HL-60/S4 treated with retinoic acid at 250 ng/mL for 4 days and 3 days (cell line): ENCODE data around the gene PHC1.
"Not testable (repeated sequence)": the region's sequence is repeated elsewhere in the genome, so short reads cannot be mapped to it uniquely, and the experiment has no call there.

Source experiments
- in situ Hi-C: fragments of 300-500 bp; cut with MboI; formaldehyde crosslinking; loops from 2 replicates; pipeline ENCODE4 v1.7.0; 2022; ENCODE audit warnings: low sequenced_read_pairs

The PHC1 gene

DNA sequence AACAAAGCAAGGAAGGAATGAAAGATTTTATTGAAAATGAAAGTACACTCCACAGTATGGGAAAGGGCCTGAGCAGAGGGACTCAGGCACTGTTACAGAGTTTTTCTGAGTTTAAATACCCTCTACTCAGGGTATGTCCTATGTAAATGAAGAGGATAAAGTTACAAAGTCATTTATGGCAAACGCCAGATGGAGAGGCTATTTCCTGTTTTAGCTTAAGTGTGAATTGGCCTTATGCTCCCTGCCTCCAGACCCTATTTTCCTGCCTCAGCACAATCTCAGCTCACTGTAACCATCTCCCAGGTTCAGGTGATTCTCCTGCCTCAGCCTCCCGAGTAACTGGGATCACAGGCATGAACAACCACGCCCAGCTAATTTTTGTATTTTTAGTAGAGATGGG lies 6.8 kb upstream of the PHC1 start:
- in situ Hi-C loops, result no loop called here

GRCh38 chr12:8909752-8910151 lies 4.6 kb upstream of the PHC1 start:
- in situ Hi-C loops, result no loop called here

DNA sequence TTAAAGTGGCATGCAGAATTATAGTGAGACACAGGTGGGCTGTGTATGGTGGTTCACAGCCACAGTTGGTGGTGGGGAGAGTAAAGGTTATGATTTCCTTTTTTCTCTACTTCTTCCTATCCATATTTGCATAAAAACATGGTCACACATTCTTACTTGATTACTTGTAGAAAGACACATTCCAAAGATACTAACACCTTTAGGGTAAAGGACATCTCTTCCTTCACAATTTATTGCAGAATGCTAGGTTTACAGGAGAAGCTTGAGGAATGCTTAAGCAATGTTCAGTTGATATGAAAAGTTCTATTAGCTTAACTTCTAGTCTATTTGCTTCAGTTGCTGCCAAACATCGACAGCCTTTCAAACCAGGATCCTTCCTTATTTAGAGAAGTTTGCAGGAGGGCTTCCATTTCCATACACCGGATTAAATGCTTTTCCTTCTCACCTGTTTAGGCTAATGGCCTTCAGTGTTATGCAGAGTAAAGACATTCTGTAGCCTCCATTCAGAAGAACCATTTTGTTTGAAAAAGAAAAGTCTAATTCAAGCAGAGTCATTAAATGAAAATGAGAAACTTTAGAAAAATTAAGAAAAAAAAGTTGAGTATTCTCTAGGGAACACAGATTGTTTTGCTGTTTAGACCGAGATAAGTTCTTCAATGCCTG lies 2.6 kb upstream of the PHC1 start:
- in situ Hi-C loops, result no loop called here

DNA sequence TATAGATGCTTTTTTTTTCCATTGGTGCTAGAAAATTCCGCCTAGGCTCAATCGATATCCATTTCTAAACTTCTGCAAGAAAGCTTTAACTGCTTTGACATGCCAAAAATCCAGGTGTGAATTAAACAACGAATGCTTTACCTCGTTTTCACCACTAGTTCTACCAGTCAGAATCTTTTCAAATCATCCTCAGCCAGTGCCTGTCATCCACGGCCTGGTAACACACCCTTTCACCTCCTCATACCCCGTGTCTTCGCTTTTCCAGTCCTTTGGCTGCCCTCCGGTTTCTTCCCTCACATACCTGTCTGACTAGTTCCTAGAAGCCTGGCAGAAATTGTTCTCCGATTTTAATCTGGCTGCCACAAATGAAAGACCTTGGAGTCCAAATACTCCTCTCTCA lies 1.4 kb upstream of the PHC1 start:
- in situ Hi-C loops, result no loop called here

- in situ Hi-C loops, result no loop called here
Observed at GRCh38 chr12:8913702-8914032, 642 bp upstream of the PHC1 start.

DNA sequence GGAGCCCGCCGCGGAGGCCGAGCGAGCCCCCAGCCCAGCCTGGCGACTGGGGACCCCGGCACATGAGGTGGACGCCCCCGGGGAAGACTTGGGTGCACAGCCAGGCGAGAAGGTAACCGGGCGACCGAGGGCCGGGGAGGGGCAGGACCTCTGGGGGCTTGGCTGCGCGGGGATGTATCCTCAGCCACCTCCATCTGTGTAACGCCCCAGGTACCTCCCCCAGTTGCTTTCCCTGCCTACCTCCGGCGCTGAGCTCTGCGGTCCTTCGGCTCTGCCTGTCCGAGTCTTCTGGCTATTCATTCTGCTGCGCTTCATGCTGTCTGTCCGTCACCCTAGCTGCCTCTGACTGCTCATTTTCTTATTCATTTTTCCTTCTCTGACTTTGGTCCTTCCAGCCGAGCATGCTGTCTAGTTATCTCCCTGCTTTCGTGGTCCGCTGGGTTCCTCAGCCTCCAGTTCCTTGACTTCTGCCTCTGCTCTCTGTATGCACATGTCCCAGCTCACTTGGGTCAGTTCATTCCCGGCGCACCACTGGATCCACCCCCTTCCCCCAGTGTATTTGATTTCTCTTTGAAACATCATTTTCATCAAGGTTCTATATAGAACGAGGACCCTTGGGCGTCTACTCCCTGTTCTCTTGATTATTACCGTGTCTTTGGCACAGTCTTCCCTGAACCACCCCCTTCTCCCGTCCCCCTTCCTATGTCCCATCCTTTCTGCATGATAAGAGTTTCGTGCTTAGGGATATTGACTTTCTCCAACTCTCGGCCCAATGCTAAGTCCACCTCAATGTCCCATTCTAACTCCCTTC lies 612 bp downstream of the PHC1 start:
- in situ Hi-C loops, result no loop called here

DNA sequence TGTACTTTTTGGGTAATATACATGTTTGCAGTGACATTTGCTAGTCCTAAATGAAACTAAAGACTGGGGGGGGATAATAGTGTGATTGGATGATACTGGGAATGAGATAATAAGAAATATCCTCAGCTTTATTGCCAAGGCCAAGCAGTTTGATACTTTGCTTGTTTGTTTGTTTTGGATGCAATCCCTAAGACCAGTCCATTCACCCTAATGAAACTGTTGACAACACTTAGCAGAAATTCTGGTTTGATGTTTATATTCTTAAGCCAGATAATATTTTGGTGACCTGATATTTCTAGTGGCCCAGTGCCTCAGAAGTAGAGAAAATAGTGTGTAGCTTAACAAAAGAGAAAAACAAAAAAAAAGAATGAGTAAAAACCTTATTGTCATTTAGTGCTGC lies 1.8 kb downstream of the PHC1 start:
- in situ Hi-C loops, result no loop called here

DNA sequence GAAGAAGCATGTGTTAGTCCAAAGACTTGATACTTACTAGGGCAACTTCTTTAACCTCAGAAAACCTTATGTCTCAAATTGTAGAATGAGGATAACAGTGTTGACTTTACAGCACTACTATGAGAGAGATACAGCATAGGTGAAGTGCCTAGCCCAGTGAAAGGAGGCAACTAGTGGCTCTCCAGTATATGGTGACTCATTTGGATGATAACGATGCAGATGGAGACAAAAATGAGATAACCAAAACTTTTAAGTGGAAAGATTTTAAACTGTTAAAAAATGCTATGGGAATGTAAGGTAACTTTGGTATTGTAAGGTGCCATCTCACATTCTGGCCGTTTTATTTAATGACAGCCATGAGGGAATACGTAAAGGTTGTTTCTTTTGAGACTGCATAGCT lies 2.7 kb downstream of the PHC1 start:
- in situ Hi-C loops, result no loop called here

DNA sequence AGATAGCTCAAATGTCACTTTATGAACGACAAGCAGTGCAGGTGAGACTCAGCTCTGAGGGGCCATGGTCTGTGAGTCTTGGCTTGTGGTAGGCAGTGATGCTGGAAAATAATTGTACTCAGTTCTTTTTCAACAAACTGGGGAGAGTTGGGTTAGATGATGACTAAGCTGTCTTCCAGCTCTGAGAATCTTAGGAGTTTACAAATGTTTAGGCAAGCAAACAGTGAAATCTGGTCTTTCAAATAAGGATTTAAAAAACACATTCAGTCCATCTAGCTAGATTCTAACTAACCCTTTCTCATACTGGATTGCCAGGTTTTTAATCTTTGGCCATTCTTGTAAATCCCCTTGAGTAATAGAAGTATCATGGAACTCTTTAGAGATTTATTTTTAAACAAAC lies 3.4 kb downstream of the PHC1 start:
- in situ Hi-C loops, result no loop called here

GRCh38 chr12:8919643-8920042 lies 5.3 kb downstream of the PHC1 start:
- in situ Hi-C loops, result not testable (repeated sequence)

DNA sequence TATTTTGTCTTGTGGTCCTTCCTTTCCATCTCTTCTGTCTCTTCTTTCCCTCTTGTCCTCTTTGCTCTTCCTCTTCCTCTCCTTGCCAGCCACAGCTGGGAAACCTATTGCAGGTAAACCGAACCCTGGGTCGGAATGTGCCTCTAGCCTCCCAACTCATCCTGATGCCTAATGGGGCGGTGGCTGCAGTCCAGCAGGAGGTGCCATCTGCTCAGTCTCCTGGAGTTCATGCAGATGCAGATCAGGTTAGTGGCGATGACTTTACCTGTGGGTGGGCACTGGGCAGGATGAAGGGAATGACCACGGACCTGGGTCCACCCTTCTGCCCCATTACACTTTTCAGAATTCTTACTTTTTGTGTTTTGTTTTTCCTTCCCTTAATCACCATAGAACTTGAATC lies 8.2 kb downstream of the PHC1 start:
- in situ Hi-C loops, result no loop called here

DNA sequence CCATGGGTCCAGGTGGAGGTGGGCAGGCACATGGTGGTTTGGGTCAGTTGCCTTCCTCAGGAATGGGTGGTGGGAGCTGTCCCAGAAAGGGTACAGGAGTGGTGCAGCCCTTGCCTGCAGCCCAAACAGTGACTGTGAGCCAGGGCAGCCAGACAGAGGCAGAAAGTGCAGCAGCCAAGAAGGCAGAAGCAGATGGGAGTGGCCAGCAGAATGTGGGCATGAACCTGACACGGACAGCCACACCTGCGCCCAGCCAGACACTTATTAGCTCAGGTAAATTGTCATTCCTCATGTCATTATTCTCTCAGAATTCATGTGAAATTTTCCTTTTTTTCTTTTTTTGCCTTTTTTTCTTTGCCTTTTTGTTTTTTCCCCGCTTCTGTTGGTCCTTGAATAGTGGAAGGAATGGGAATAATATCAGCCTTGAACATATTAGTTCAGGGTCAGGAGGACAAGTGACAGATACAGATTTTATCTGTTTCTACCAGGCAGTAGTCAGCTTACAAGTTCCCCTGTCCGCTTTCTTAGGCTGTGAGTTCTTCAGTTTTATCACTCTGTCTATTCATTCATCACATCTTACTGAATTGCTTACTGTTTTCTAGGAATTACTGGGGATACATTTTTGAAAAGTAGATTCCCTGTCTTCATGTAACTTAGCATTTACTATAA lies 16.5 kb downstream of the PHC1 start:
- in situ Hi-C loops, result not testable (repeated sequence)

DNA sequence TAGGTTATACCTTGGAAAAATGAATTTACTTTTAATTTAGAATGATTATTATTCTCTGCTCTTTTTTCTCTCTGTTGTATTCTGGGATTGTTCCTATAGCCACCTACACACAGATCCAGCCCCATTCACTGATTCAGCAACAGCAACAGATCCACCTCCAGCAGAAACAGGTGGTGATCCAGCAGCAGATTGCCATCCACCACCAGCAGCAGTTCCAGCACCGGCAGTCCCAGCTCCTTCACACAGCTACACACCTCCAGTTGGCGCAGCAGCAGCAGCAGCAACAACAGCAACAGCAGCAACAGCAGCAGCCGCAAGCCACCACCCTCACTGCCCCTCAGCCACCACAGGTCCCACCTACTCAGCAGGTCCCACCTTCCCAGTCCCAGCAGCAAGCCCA lies 18.2 kb downstream of the PHC1 start:
- in situ Hi-C loops, result not testable (repeated sequence)

DNA sequence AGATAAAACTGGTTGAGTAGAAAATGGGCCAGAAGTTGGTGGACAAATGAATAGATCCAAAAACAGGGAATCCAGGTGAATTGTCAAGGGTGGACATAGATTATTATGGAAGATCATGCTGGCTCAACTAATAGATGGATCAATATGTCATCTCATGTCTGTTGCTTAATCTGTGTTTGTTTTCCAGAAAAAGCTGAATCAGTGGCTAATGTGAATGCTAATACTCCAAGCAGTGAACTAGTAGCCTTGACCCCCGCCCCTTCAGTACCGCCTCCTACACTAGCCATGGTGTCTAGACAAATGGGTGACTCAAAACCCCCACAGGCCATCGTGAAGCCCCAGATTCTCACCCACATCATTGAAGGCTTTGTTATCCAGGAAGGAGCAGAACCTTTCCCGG lies 19.8 kb downstream of the PHC1 start:
- in situ Hi-C loops, result not testable (repeated sequence)

DNA sequence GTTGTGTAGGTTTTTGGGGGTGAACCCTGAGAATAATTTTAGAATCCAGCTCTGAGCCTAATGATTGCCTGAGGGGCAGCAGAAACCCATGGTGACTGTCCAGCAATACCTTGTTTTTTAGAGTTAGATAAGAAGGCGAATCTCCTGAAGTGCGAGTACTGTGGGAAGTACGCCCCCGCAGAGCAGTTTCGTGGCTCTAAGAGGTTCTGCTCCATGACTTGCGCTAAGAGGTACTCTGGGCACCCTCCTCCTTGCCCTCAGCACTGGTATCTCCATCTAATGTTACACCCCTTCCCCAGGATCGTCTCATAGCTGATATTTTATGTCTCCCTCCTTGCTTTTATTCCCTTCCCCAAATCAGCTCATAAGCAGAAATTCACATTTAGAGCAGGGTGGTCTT lies 22.4 kb downstream of the PHC1 start:
- in situ Hi-C loops, result no loop called here

DNA sequence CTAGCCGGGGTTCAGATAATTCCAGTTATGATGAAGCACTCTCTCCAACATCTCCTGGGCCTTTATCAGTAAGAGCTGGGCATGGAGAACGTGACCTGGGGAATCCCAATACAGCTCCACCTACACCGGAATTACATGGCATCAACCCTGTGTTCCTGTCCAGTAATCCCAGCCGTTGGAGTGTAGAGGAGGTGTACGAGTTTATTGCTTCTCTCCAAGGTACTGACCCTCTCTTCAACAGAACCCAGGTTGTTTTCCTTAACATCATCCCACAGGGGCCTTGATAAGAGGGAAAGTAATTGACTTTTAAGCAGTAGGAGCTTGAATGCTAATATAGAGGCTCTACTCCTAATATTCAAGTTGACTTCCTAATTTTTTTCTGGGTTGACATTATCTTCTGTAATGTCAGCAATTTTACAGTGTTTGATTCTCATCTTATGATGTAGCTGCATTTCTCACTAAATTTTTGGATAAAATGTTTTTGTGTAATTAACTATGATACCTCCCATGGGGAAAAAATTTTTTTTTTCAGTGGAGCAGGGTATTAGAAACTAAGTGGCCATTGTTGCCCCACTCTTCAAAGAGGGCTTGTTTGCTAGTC lies 23.6 kb downstream of the PHC1 start:
- in situ Hi-C loops, result not testable (repeated sequence)

DNA sequence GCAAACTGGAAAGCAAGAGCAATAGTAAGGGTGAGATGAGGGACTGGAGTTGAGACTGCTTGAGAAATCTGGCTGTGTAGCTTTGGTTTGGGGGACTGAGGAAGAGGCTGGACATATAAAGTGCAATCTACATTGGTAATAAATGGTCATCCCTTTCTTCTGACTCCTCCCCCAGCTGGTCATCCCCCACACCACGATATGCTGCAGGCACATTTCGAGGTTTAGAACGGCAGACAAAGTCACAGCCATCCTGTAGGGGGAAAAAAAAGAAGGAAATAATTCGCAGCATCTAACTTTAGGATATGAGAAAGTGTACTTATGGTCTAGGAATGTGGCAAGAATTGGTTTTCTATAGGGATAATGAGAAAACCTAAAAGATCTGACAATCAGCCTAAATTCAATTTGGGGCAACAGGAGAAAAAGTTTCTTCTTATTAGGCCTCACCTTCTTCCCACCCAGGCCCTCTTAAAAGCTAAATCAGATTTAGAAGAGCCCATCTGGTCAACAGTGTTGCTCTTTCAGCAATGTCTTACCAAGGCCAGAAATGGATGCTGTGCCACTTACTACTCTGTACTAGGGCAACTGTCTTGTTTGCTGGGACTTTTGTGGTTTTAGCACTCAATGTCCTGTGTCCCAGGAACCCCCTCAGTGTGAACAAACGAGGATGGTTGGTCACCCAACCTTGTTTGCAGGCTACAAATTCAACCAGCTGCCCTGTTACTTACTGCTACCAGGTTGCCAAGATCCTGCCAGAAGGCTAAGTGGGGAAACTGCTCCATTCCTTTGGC lies 27.6 kb downstream of the PHC1 start:
- in situ Hi-C loops, result no loop called here

DNA sequence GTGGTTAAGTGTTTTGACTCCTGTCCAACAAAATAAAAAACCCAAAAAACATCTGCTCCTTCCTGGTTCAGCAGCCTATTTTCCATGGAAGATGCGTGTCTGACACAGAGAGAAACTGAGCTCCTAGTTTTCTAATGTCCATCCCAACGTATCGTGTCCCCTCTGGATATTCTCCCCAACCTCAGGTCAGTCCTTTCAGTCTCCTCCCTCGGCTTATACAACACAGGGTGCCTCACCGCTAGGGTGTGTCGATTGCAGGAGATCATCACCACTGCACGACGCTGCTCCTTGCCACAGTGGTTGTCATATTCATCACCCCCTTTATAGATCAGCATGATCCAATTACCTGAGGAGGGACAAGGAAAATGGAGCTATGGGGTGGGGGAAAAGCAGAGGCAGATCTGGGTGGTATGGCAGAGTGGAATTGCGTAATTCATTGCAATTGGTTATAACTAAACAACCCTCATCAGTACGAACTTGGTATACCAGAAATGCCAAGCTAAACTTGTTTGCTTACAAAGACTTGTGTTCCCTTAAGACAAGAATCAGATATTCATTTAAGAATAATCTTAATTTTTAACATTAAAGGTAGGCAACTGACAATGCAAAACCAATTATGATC lies 29.4 kb downstream of the PHC1 start:
- in situ Hi-C loops, result no loop called here

DNA sequence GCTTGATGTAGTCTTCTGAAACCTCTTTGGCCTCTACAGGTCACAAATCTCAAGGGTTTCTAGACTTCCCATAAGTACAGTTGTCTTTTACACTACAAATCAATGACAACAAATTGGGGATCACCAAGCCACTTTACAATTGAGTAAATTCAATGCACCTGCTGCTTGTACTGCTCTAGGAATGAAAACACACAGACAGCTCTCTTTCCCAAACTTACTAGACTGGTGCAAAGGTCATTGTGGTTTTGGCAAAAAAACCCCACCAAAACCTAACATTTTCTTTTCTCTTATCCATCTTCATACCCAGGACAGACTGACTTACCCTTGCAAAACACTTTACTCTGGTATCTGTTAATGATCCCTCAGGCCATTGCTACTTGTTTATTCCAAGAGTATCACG lies 32.4 kb downstream of the PHC1 start:
- in situ Hi-C loops, result no loop called here

GRCh38 chr12:8947737-8948136 lies 33.4 kb downstream of the PHC1 start:
- in situ Hi-C loops, result no loop called here
